H1 (cell line): ENCODE results near the gene HSPA1L. TPM values are rescaled to one million over a fixed set of nuclear protein-coding genes. Genes with fewer than 3 reads are reported as not detected.
A peak's percentile ranks its signal among the peaks of the same experiment; 100 is the strongest.

ENCODE experiments used
- CTCF ChIA-PET: fragments of 300-600 bp; sonication (Branson Sonifier 250); formaldehyde crosslinking; loops from one replicate; lab custom pipeline; 2021; ENCODE audit not compliant: partially characterized antibody; lab: Charles Lee
- POLR2A ChIA-PET: fragments of 300-600 bp; sonication (Branson Sonifier 250); formaldehyde crosslinking; loops from one replicate; lab custom pipeline; 2021; ENCODE audit warnings: inconsistent platforms; ENCODE audit not compliant: partially characterized antibody; lab: Charles Lee
- DNase-seq, 2 experiments: peaks; one replicate each; pipeline versions ENCODE4 v3.0.0 to v3.0.0-alpha.2; 2010 to 2022; ENCODE audit warnings: low spot score in 2 of 2, low read depth in 1 of 2, mixed read lengths in 1 of 2
- FAIRE-seq: peaks from 2 replicates; lab custom pipeline; 2011; peaks lifted over from hg19 to GRCh38; lab: Jason Lieb, UNC
- H2AFZ ChIP-seq: 2 replicates; pipeline ENCODE4 v1.8.1; 2012; ENCODE audit warnings: low read length, inconsistent platforms
- H2AK5ac ChIP-seq: 2 replicates; pipeline ENCODE4 v1.6.1; 2013; ENCODE audit warnings: low read depth, low read length
- H2BK120ac ChIP-seq: replicated peaks from 2 replicates; pipeline ENCODE3; 2013; ENCODE audit warnings: low read depth, low read length, inconsistent platforms
- H2BK12ac ChIP-seq: 2 replicates; pipeline ENCODE4 v1.6.1; 2013; ENCODE audit warnings: low read depth, low read length
- H2BK15ac ChIP-seq: 2 replicates; pipeline ENCODE4 v1.6.1; 2013; ENCODE audit warnings: low read length
- H2BK20ac ChIP-seq: 2 replicates; pipeline ENCODE4 v1.6.1; 2013; ENCODE audit warnings: low read length
- H2BK5ac ChIP-seq: 2 replicates; pipeline ENCODE4 v1.6.1; 2013; ENCODE audit warnings: low read depth, low read length
- H3K14ac ChIP-seq: 2 replicates; pipeline ENCODE4 v1.6.1; 2013; ENCODE audit warnings: inconsistent platforms; ENCODE audit not compliant: insufficient read length
- H3K18ac ChIP-seq: 2 replicates; pipeline ENCODE4 v1.6.1; 2013; ENCODE audit warnings: low read length; ENCODE audit errors: extremely low read depth
- H3K23ac ChIP-seq: 2 replicates; pipeline ENCODE4 v1.6.1; 2013; ENCODE audit warnings: inconsistent platforms; ENCODE audit not compliant: insufficient read length
- H3K23me2 ChIP-seq: 2 replicates; pipeline ENCODE4 v1.6.1; 2013; ENCODE audit warnings: low read depth, low read length
- H3K27ac ChIP-seq: 2 replicates; pipeline ENCODE4 v1.6.1; 2011; ENCODE audit warnings: low read depth, low read length, inconsistent platforms
- H3K27me3 ChIP-seq, 4 experiments: replicated peaks in 1 of 4; 1 replicate in 1 of 4; 2 replicates in 3 of 4; pipeline versions ENCODE4 v1.6.1 to v1.8.1; 2011 to 2013; ENCODE audit warnings: low read length in 3 of 4, mild to moderate bottlenecking in 3 of 4, inconsistent platforms in 2 of 4, mixed read lengths in 2 of 4, moderate library complexity in 1 of 4; ENCODE audit not compliant: control insufficient read depth in 3 of 4, insufficient read depth in 3 of 4; ENCODE audit errors: extremely low read depth in 1 of 4
- H3K36me3 ChIP-seq, 4 experiments: 2 replicates each; pipeline versions ENCODE4 v1.6.1 to v1.8.1; 2011 to 2013; ENCODE audit warnings: mild to moderate bottlenecking in 4 of 4, low read length in 3 of 4, moderate library complexity in 2 of 4, control low read depth in 1 of 4, inconsistent platforms in 1 of 4; ENCODE audit not compliant: insufficient read depth in 4 of 4, control insufficient read depth in 2 of 4
- H3K4ac ChIP-seq: replicated peaks from 2 replicates; pipeline ENCODE3; 2013; ENCODE audit warnings: low read length, low read depth, mixed read lengths, inconsistent platforms; ENCODE audit not compliant: insufficient read length
- H3K4me1 ChIP-seq, 4 experiments: replicated peaks in 1 of 4; 1 replicate in 1 of 4; 2 replicates in 3 of 4; pipeline versions ENCODE4 v1.6.1 to v1.8.1; 2011 to 2013; ENCODE audit warnings: low read length in 3 of 4, inconsistent platforms in 2 of 4, mixed read lengths in 1 of 4; ENCODE audit not compliant: insufficient read depth in 4 of 4, control insufficient read depth in 3 of 4
- H3K4me2 ChIP-seq, 2 experiments: 2 replicates each; pipeline versions ENCODE4 v1.6.1 to v1.8.1; 2011 to 2013; ENCODE audit warnings: low read depth in 2 of 2, low read length in 2 of 2, control low read depth in 1 of 2, inconsistent platforms in 1 of 2, mild to moderate bottlenecking in 1 of 2; ENCODE audit not compliant: insufficient read depth in 1 of 2
- H3K4me3 ChIP-seq, 4 experiments: fragments of 200-600, 300-600 bp in 1 of 4; sonication (generic), shearing (Covaris generic), sonication (Bioruptor Twin) in 1 of 4; 2 replicates each; pipeline versions ENCODE4 v1.5.1 to v1.8.1; 2011 to 2016; ENCODE audit warnings: low read length in 4 of 4, low read depth in 3 of 4, control low read depth in 2 of 4, inconsistent platforms in 2 of 4, mild to moderate bottlenecking in 2 of 4, mixed read lengths in 1 of 4, moderate library complexity in 1 of 4; ENCODE audit not compliant: insufficient read depth in 2 of 4; ENCODE audit errors: extremely low read depth in 1 of 4
- H3K56ac ChIP-seq: replicated peaks from 2 replicates; pipeline ENCODE3; 2013; ENCODE audit warnings: low read depth, mild to moderate bottlenecking, mixed read lengths, low read length, inconsistent platforms; ENCODE audit not compliant: insufficient read length
- H3K79me1 ChIP-seq: 2 replicates; pipeline ENCODE4 v1.6.1; 2013; ENCODE audit warnings: low read depth, low read length, control low read depth
- H3K79me2 ChIP-seq, 2 experiments: 2 replicates each; pipeline versions ENCODE4 v1.6.1 to v1.8.1; 2012 to 2013; ENCODE audit warnings: low read length in 2 of 2, mild to moderate bottlenecking in 2 of 2, inconsistent platforms in 1 of 2; ENCODE audit not compliant: insufficient read depth in 2 of 2, control insufficient read depth in 1 of 2
- H3K9ac ChIP-seq, 4 experiments: replicated peaks in 1 of 4; 1 replicate in 1 of 4; 2 replicates in 3 of 4; pipeline versions ENCODE4 v1.6.1 to v1.8.1; 2011 to 2013; ENCODE audit warnings: low read depth in 3 of 4, low read length in 3 of 4, control low read depth in 2 of 4, mild to moderate bottlenecking in 2 of 4, moderate library complexity in 2 of 4, inconsistent platforms in 1 of 4; ENCODE audit errors: extremely low read depth in 1 of 4
- H3K9me3 ChIP-seq, 2 experiments: 2 replicates each; pipeline versions ENCODE4 v1.6.1 to v1.8.1; 2012 to 2013; ENCODE audit warnings: mild to moderate bottlenecking in 2 of 2, moderate library complexity in 2 of 2, control low read depth in 1 of 2, inconsistent platforms in 1 of 2, low read depth in 1 of 2, low read length in 1 of 2, mixed read lengths in 1 of 2; ENCODE audit not compliant: insufficient read depth in 2 of 2
- H4K20me1 ChIP-seq, 2 experiments: replicated peaks in 1 of 2; 2 replicates each; pipeline versions ENCODE3 to v1.8.1; 2011 to 2013; ENCODE audit warnings: inconsistent platforms in 2 of 2, low read length in 2 of 2, mild to moderate bottlenecking in 1 of 2; ENCODE audit not compliant: insufficient read depth in 2 of 2, control insufficient read depth in 1 of 2
- H4K5ac ChIP-seq: 2 replicates; pipeline ENCODE4 v1.6.1; 2013; ENCODE audit warnings: low read length, low read depth, mixed read lengths, inconsistent platforms; ENCODE audit not compliant: insufficient read length
- H4K8ac ChIP-seq: 2 replicates; pipeline ENCODE4 v1.8.0; 2013; ENCODE audit warnings: mild to moderate bottlenecking, moderate library complexity, low read length, inconsistent platforms; ENCODE audit not compliant: insufficient read depth; ENCODE audit errors: extremely low read depth
- H4K91ac ChIP-seq: replicated peaks from 2 replicates; pipeline ENCODE3; 2013; ENCODE audit warnings: low read length, mixed read lengths, inconsistent platforms; ENCODE audit not compliant: insufficient read length
- EP300 ChIP-seq, 2 experiments: IDR thresholded peaks; 1 replicate in 1 of 2; 2 replicates in 1 of 2; pipeline ENCODE4 v1.6.1; 2011 to 2012; ENCODE audit warnings: low read depth in 2 of 2, low read length in 2 of 2, mild to moderate bottlenecking in 2 of 2, borderline replicate concordance in 1 of 2, inconsistent platforms in 1 of 2, moderate library complexity in 1 of 2
- HDAC6 ChIP-seq: IDR thresholded peaks from one replicate; pipeline ENCODE4 v1.7.1; 2012; ENCODE audit warnings: low read depth, mild to moderate bottlenecking, inconsistent platforms, low read length, moderate library complexity
- TEAD4 ChIP-seq: IDR thresholded peaks from 2 replicates; pipeline ENCODE4 v1.6.1; 2012; ENCODE audit warnings: low read depth, low read length, inconsistent platforms, mixed read lengths
- whole genome bisulfite sequencing, 2 experiments: shearing (Covaris generic) in 1 of 2; methylation state at CpG; one replicate each; pipeline versions ENCODE4 v1.1.6 to v1.1.7; 2013 to 2015; ENCODE audit warnings: low lambda C conversion rate in 2 of 2, mixed read lengths in 2 of 2, inconsistent platforms in 1 of 2, low coverage in 1 of 2, missing lambda C conversion rate in 1 of 2; ENCODE audit not compliant: insufficient replicate concordance in 2 of 2, insufficient coverage in 1 of 2, insufficient read length in 1 of 2; ENCODE audit errors: extremely low coverage in 1 of 2, missing lambda C conversion rate in 1 of 2; 5-methylcytosine and 5-hydroxymethylcytosine counted together
- polyA plus RNA-seq, 7 experiments: library from polyadenylated mRNA; depleted of rRNA in 3 of 7; stranded (reverse) in 5 of 7; unstranded in 2 of 7; fragments of >200 nt in 5 of 7; fragments of 200-250 nt in 2 of 7; gene quantifications; 1 replicate in 5 of 7; 2 replicates in 1 of 7; 4 replicates in 1 of 7; pipeline versions ENCODE4 v1.2.1 to v1.2.3, GENCODE V29; 2011 to 2013; ENCODE audit warnings: missing spikeins in 2 of 7, mixed read lengths in 2 of 7
- total RNA-seq: library from RNA; stranded (reverse); fragmentation: NEBNext Ultra II Directional; extraction: Animal tissue kit (Norgen Biotek cat#: 25700); gene quantifications from 2 replicates; pipeline ENCODE4 v1.2.1, GENCODE V29; 2021

The HSPA1L gene
- total and polyA plus RNA-seq, 2 of the 8 experiments (the other 6 are each of a cell fraction or from before 2014, with no cell fraction given) = 1.00 to 1.9 TPM

GRCh38 chr6:31831350-31832215 lies 16.5 kb upstream of the HSPA1L start:
- H3K27ac ChIP-seq = no peak overlapping the region
- H4K5ac ChIP-seq = no peak overlapping the region
- H2BK12ac ChIP-seq = no peak overlapping the region
- CTCF ChIA-PET = interaction anchor here (0.8 to 3.5 kb wide), 26 partner anchors 13 to 232 kb away, joined by 3 to 27 read pairs (median 6); partner anchors contain the start of genes C6orf47, LSM2 and LY6G5C
- no peak overlapping the region for H2AK5ac ChIP-seq
- H4K91ac ChIP-seq = no peak overlapping the region
- no peak overlapping the region for H3K9ac ChIP-seq
- 94% methylated on average over 15 of the region's 15 CpGs; no CpG with 5 or more reads in 1 of the 2 experiments for WGBS, 2 experiments
- peaks cover 19% of the 10 kb centered on the region for H3K23me2 ChIP-seq
- H4K20me1 ChIP-seq = peaks cover 0 to 6% of the 10 kb centered on the region in 2 experiments
- no peak for DNase-seq
- H3K56ac ChIP-seq = no peak overlapping the region
- no peak overlapping the region for H2BK15ac ChIP-seq
- no peak for TF ChIP-seq EP300 (IDR thresholded peaks at IDR 0.05; ENCODE audit: borderline replicate concordance in 1 of 2, low read depth in 2 of 2, low read length in 2 of 2)
- TF ChIP-seq TEAD4 = no peak
- TF ChIP-seq HDAC6 = no peak
- H2AFZ ChIP-seq = no peak overlapping the region
- no peak overlapping the region for H3K4ac ChIP-seq
- peak overlapping the region in 1 of 4 experiments; percentile 90; a peak in 2 of 8 replicates for H3K4me3 ChIP-seq
- H2BK120ac ChIP-seq = no peak overlapping the region
- no peaks in the 10 kb centered on the region for H3K9me3 ChIP-seq
- no peak overlapping the region for H4K8ac ChIP-seq
- POLR2A ChIA-PET = interaction anchor here (0.8 to 11.4 kb wide), 13 partner anchors 8 to 179 kb away, joined by 3 to 189 read pairs (median 4); partner anchors contain the start of genes BAG6, HSPA1A, HSPA1L and LSM2
- no peak overlapping the region for H2BK5ac ChIP-seq
- H2BK20ac ChIP-seq = no peak overlapping the region
- H3K79me1 ChIP-seq = peaks cover 2% of the 10 kb centered on the region; the same call in 1 of the 2 replicates
- H3K27me3 ChIP-seq = no peaks in the 10 kb centered on the region
- H3K14ac ChIP-seq = no peak overlapping the region
- no peak overlapping the region for H3K23ac ChIP-seq
- peak overlapping the region; percentile 81 to 89; a peak in 2 of 4 replicates for H3K4me2 ChIP-seq
- no peak overlapping the region for H3K18ac ChIP-seq
- H3K36me3 ChIP-seq = peaks cover 0 to 13% (median 6%) of the 10 kb centered on the region in 4 experiments; a peak in 4 of 8 replicates
- no peak for FAIRE-seq
- H3K4me1 ChIP-seq = peaks cover 1 to 2% (median 1%) of the 10 kb centered on the region in 4 experiments; a peak in 6 of 7 replicates
- H3K79me2 ChIP-seq = peaks cover 11 to 41% of the 10 kb centered on the region in 2 experiments
